Measurements from ENCODE around the gene SHISAL2B.
"Not testable (repeated sequence)": the region's sequence is repeated elsewhere in the genome, so short reads cannot be mapped to it uniquely, and the experiment has no call there.

SHISAL2B gene

DNA sequence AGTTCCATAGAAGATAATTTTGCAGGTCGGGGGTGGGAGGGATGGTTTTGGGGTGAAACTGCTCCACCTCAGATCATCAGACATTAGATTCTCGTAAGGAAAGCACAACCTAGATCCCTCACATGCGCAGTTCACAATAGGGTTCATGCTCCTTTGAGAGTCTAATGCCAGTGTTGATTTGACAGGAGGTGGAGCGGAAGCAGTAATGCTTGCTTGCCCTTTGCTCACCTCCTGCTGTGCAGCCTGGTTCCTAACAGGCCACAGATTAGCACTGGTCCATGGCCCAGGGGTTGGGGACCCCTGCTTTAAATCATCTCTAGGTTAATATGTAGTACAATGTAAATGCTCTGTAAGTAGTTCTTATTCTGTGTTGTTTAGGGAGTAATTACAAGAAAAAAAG lies 10.5 kb downstream of the SHISAL2B start:
- no peak for DNase-seq

DNA sequence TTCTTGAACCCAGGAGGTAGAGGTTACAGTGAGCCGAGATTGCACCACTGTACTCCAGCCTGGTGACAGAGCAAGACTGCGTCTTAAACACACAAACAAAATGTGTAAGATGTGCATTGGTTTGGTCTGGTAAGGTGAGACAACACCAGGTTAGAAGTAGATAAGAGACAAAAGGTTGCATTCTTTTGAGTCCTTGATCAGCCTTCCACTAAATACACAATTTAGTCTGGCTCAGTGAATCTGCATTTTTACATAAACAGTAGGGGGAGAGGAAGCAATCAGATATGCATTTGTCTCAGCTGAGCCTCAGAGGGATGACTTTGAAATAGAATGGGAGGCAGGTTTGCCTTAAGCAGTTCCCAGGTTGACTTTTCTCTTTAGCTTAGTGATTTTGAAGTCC lies 15.8 kb downstream of the SHISAL2B start:
- not testable (repeated sequence) for DNase-seq

- peak; percentile 6 for DNase-seq
These were observed 16.9 kb downstream of the SHISAL2B start for GRCh38 chr5:64707191-64707590.

DNA sequence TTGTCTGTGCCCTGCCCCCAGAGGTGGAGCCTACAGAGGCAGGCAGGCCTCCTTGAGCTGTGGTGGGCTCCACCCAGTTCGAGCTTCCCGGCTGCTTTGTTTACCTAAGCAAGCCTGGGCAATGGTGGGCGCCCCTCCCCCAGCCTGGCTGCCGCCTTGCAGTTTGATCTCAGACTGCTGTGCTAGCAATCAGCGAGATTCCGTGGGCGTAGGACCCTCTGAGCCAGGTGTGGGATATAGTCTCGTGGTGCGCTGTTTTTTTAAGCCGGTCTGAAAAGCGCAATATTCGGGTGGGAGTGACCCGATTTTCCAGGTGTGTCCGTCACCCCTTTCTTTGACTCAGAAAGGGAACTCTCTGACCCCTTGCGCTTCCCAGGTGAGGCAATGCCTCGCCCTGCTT lies 24.2 kb downstream of the SHISAL2B start:
- not testable (repeated sequence) for DNase-seq

GRCh38 chr5:64722588-64722987 lies 32.3 kb downstream of the SHISAL2B start:
- no peak for DNase-seq

DNA sequence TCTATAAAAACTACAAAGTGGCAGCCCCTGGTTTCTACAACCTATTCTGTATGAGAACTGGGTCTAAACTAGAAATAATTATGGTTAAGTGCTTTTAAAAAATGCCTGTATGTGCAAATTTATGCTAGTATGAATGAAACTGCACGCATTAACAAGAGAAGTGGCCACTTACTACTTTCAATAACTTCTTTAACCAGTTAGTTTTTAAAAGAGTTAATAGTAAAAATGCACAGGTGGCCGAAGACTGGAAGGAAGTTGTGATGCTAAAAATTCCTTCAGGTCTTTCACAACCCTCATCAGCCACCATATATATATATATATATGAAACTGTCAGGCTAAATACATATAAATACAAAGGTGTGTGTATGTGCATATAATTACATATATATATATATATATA lies 36.8 kb downstream of the SHISAL2B start:
- DNase-seq: no peak

- no peak for DNase-seq
These were observed 52.1 kb downstream of the SHISAL2B start for GRCh38 chr5:64742411-64742810.

DNA sequence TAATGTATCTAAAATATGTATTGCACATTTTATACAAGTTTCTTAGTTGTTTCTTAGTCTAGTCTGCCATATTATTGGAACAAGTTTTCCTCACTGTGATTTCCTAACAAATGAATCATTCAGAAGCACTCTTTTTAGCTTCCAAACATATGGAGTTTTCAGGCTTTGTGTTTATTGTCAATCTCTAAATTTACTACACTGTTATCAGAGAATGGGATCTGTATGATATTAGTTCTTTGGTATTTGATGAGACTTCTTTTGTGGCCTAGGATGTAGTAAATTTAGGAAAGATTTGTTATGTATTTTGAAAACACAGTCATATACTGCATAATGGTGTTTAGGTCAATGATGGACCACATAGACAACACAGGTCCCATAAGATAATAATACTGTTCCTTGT lies 52.5 kb downstream of the SHISAL2B start:
- DNase-seq: no peak

- no peak for DNase-seq
These were observed 54.6 kb downstream of the SHISAL2B start for GRCh38 chr5:64744914-64745313.

GRCh38 chr5:64746446-64746845 lies 56.1 kb downstream of the SHISAL2B start:
- peak; percentile 11 for DNase-seq

GRCh38 chr5:64749385-64749784 lies 59.1 kb downstream of the SHISAL2B start:
- no peak for DNase-seq

DNA sequence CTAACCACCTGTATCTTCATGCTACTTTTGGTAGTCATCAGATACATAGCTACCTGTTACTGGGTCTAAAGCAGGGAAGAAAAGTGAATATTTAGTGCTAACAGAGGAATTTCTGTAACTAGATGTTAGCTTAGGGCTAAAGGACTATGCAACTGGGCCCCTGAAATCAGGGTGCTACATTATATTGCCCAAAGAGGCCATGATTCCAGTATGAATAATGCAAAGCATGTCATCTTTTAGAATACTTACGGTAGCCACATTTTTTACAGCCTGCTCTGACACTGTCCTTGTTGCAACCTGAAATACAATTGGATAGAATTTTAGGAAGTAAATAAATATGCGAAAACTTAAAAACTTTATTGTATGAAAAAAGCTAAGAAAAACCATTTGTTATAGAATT lies 63.8 kb downstream of the SHISAL2B start:
- no peak for DNase-seq

DNA sequence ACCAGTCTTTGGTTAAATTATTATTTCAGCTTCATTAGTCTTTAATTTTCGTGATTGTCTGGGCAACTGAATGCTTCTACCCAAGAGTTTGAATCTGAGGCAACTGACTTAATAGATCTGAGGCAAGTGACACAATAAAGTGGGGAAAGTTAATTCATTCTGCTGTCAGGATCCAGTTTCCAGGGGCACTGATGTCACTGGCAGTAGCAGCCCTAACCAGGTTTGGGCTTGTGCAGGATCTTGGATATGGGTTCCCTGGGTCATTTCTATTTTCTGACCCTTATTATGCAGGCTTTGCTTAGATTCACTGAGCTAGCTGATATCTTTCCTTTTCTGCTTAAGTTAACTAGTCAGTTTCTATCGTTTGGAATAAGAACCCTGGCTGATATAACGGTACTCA lies 68.6 kb downstream of the SHISAL2B start:
- no peak for DNase-seq

DNA sequence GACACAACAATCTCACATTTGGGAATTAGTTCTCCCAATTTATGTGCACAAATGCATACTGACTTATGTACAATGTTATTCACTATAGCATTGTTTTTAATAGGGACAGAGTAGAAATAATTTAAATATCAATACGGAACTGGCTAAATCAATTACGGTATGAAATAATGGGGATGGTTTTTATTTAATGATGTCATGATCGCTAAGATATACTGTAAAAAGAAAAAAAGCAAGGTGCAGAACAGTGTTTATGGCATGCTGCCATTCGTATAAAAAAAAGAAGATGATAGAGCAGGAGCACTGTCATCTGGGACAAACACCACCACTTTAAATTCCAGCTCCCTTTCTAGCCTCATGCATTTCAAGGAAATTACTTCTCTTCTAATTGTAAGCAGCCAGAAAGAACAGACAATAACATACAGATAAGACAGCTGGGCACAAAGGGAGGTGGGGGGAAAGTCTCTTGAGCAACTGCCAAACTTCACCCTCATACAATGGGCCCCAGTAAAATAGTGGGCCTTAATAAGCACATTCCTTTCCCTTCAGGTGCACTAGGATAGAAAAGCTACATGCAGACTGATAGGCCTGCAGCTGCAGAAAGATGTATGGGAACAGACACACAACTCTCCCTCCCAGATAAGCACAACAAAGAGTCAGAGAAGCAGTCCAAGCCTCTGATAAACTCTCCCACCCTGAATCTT lies 69.8 kb downstream of the SHISAL2B start:
- no peak for DNase-seq

DNA sequence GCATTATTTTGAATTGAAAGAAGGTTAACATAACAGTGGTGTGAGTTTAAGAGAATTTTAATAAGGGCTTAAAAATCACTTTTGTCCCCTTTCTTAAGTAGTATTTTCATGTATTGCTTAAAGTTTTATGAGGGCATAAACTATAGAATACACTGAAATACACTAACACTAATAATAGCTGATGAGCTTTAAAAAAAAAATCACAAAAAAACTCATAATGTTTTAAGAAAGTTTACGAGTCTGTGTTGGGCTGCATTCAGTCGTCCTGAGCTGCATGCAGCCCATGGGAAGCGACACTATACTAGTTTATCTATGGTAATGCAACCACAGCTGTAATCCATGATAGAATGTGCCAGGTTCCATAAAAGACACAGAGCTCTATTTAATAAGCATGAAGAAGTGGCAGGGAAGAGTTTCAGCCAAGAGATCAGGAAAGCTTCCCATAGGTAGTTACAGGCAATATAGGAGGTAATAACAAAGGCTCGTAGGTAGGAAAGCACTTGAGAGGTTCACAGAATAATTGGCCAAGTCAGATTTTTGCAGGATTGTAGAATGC lies 73.7 kb downstream of the SHISAL2B start:
- DNase-seq: no peak

DNA sequence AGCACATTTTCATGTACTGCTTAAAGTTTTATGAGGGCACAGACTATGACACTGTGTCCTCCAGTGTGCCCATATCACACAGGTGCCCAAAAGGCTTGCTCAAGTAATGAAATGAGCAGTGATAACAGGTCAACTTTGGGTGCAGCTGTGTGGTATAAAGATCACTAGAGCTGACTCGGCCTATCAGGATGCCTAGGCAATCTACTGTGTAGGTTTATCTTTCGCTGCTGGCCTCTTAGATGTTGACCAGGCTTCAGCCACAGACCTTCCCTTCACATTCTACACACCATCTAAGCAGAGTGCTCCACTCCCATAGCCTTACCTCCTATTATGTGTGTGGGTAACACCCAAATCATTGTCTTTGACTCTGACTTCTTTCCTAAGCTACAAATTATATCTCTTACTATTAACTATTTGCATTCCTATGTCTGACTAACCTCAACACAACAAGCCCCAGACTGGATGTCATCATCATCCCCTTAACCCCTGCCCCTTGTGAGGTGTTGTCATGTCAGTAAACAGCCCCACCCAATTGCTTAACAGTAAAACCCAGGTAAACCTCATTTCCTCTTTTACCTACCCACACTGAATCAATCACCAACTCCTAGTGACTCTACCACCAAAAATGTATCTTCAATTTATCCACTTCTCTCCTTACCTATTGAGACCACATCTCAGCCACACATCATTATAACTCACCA lies 75.7 kb downstream of the SHISAL2B start:
- no peak for DNase-seq

DNA sequence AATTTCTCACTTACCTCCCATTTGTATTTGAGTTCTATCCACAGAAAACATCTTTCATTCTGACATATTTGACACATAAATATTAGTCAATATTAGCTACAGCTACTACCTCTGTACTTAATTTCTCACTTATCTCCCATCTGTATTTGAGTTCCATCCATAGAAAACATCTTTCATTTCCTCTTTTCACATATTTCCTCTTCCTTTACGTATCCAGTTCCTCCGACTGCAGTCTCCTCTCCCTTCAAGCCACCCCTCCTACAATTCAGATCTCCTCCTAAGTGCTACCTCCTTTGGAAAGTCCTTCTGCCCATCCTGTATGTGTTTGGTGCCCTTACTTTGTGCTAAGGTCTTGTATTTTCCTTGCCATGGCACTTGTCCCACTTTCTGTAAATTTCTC lies 76.6 kb downstream of the SHISAL2B start:
- DNase-seq: no peak
